ENCODE results near the gene MB21D2. TPM values are rescaled to one million over a fixed set of nuclear protein-coding genes. Genes with fewer than 3 reads are reported as not detected.

MB21D2 gene
- total RNA-seq, 1 experiment from 2014 or later: 22.5 TPM

DNA sequence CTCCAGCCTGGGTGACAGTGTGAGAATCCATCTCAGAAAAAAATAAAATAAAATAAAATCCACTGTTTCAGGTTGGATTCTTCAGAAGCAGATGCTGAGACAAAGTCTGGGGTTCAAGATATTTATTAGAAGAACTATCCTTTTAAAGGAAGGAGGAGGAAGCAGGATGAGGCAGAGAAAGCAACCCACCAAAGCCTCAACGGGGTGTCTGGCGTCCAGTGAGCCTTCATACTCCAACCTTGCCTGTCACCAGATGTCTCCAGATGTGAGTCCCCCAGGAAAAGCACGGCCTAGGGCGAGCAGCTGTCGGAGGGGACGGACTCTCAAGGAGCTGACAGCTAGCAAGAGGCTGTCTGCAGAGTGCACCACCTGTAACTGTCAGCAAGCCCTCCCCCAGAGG lies 37.3 kb downstream of the MB21D2 start:
- Histone ChIP-seq H3K9me3 (replicated peaks) (no peaks in the 10 kb centered on the region; the same call in 1 of the 2 replicates), H3K27me3 (replicated peaks) (no peaks in the 10 kb centered on the region), H3K4me1 (replicated peaks) (peaks cover 52% of the 10 kb centered on the region), H3K27ac (no peak overlapping the region), H3K4me3 (no peak overlapping the region), H3K36me3 (no peaks in the 10 kb centered on the region)
- DNase-seq (ENCODE audit: low read depth in 1 of 2, low spot score in 2 of 2): no peak

DNA sequence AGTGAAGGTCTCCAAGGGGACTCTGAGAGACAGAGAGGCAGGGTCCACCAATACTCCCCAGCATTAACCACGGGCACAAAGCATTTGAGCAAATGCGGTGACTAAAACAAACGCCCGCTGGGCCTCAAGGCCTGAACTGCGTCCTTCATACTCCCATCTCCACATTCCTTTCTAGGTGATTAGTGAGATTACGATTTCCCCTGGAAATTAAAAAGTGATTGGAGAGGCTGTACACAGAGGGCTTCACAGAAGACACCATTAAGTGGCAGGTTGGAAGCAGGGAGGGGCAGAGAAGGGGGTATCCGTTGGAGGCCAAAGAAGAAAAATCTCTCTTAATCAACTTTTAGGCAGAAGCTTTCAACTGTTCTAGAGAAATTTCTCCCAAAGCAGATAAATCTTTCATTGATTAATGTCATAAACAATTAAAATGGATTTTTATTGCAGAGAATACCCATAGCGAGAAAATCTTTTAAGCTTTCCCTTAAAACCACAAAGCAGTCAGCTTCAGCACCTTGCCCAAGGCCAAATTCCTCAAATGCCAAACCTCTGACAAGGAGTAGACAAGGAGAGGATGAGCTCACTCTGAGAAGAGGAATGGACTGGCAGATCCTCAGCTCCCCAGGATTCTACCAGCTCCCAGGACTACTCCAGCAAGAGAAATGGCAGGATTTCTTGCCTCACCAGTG lies 38.2 kb downstream of the MB21D2 start:
- Histone ChIP-seq H3K27ac (no peak overlapping the region), H3K9me3 (replicated peaks) (no peaks in the 10 kb centered on the region; the same call in 1 of the 2 replicates), H3K36me3 (no peaks in the 10 kb centered on the region), H3K4me3 (no peak overlapping the region), H3K4me1 (replicated peaks) (peaks cover 45% of the 10 kb centered on the region), H3K27me3 (replicated peaks) (no peaks in the 10 kb centered on the region)
- peak; percentile 94 to 96 for DNase-seq (ENCODE audit: low read depth in 1 of 2, low spot score in 2 of 2)

DNA sequence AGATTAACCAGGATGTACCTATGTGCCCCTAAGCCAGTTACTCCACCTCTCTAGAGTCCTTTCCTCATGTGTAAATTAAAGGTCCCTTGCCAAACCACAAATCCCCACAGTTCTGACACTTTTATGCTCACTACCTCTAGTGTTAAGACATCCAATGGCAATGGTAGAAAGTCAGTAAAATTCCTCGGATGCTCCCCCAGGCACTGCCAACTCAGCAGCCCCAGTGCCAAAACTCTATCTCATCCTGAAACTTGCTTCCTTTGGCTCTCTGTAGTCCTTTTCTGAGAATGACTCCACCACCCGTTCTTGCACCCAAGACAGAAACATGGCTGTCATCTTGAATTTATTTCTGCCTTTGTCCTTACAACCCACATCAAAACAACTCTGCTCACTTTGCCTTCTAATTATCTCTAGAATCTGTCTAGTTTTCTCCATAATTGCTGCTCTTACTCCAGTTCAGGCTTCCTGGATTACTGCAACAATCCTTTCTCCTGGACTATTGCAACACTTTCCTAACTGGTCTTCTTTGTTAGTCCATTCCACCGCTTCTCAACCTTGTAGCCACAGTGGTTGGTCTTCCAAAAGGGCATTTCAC lies 41.6 kb downstream of the MB21D2 start:
- Histone ChIP-seq H3K36me3 (no peaks in the 10 kb centered on the region), H3K27me3 (replicated peaks) (no peaks in the 10 kb centered on the region), H3K4me3 (no peak overlapping the region), H3K27ac (no peak overlapping the region), H3K9me3 (replicated peaks) (no peaks in the 10 kb centered on the region; the same call in 1 of the 2 replicates), H3K4me1 (replicated peaks) (peaks cover 27% of the 10 kb centered on the region)
- DNase-seq (ENCODE audit: low read depth in 1 of 2, low spot score in 2 of 2): no peak

DNA sequence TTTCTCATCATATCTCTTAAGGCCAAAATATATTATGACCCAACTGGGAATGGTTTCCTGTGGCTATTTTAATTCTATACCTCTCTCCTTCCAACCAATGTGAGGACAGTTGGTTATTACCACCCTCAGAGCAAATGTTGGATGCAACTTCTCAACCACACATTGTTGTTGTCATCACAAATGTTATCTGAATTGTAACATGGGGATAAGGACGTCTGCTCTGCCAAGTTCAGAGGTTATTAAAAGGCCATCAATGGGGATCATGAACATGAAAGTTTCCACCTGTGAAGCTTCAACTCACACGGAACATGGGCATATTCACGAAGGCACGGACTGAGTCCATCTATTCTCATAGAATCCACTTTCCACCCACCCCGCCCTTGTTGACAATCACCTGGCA lies 46.8 kb downstream of the MB21D2 start:
- H3K27ac ChIP-seq: no peak overlapping the region
- H3K9me3 ChIP-seq (replicated peaks): no peaks in the 10 kb centered on the region
- no peak for DNase-seq (ENCODE audit: low read depth in 1 of 2, low spot score in 2 of 2)
- H3K36me3 ChIP-seq: peaks cover 2% of the 10 kb centered on the region; the same call in 1 of the 2 replicates
- no peaks in the 10 kb centered on the region for H3K27me3 ChIP-seq (replicated peaks)
- no peak overlapping the region for H3K4me3 ChIP-seq
- H3K4me1 ChIP-seq (replicated peaks): peaks cover 14% of the 10 kb centered on the region

DNA sequence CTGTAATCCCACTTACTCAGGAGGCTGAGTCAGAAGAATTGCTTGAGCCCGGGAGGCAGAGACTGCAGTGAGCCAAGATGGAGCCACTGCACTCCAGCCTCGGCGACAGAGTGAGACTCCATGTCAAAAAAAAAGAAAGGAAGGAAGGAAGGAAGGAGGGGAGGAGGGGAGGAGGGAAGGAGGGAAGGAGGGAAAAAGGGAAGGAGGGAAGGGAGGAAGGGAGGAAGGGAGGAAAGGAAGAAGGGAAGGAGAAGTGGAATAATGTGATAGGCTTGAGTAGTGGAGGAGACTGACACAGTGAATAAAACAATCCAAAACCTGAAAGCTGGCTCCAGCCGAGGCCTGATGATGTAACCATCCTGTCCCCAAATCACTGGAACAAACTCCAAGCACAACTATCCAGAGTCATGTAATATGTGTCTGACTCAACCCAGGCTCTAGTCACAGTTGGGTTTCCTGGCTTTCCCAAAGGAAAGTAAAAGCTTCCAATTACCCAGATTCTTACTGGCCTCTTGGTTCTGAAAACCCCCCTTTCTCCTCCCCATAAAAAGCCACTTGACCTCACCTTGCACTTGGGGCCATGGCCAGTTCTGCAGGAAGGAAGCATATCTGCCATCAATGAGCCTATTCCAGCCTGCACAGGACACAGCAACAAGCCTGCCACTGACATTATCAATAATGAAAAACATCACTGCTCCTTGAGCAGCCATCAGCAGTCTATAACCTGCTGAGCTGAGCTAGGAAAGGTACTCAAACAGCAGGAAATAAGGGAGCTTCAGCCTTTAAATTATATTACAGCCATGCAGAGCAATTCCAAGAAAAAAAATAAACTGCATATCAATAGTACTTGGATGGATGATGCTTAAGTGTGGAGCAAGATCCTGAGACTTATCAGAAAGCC lies 48.3 kb downstream of the MB21D2 start:
- Histone ChIP-seq H3K27ac (peak overlapping the region; percentile 55), H3K36me3 (peaks cover 2% of the 10 kb centered on the region; the same call in 1 of the 2 replicates), H3K4me1 (replicated peaks) (peaks cover 14% of the 10 kb centered on the region), H3K27me3 (replicated peaks) (no peaks in the 10 kb centered on the region), H3K9me3 (replicated peaks) (no peaks in the 10 kb centered on the region), H3K4me3 (no peak overlapping the region)
- DNase-seq (ENCODE audit: low read depth in 1 of 2, low spot score in 2 of 2): no peak

DNA sequence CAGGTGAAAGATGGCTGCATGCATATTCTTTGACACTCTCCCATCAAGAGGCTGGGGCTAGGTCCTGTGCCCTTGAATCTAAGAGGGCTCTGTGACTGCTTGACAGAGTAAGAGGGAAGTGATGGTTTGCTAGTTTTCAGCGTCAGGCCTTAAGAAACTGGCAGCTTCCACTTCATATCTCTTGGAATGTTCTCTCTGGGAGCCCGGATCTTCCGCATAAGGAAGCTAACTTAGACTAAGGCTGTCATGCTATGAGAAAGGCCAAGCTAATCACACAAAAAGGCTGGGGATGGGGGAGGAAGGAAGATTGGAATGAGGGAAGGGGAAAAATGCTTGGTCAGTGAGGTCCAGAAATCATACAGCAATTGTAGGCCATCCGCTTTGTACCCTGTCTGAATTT lies 50.0 kb downstream of the MB21D2 start:
- no peak for DNase-seq (ENCODE audit: low read depth in 1 of 2, low spot score in 2 of 2)
- peaks cover 2% of the 10 kb centered on the region; the same call in 1 of the 2 replicates for H3K36me3 ChIP-seq
- no peaks in the 10 kb centered on the region for H3K27me3 ChIP-seq (replicated peaks)
- peaks cover 20% of the 10 kb centered on the region for H3K4me1 ChIP-seq (replicated peaks)
- H3K9me3 ChIP-seq (replicated peaks): no peaks in the 10 kb centered on the region
- no peak overlapping the region for H3K4me3 ChIP-seq
- no peak overlapping the region for H3K27ac ChIP-seq

DNA sequence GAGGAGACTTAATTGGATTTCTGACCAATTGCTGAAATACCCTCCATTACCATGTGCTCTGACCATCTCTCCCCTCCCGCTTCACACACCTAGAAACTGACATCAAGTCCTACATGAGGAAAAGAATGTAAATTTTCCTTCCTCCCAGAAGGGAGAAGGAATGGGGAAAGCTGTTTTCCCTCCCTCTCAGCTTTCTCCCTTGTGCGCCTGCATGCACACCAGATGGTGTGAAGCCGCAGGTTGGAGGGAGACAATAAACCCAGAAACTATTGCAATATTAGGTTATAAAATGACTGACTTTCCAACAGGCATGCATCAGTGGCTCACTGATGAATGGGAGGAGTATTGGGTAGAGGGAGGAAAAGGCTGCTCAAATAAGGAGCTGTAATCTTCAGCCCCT lies 50.9 kb downstream of the MB21D2 start:
- H3K27ac ChIP-seq: no peak overlapping the region
- peaks cover 20% of the 10 kb centered on the region for H3K4me1 ChIP-seq (replicated peaks)
- H3K4me3 ChIP-seq: no peak overlapping the region
- H3K27me3 ChIP-seq (replicated peaks): no peaks in the 10 kb centered on the region
- DNase-seq (ENCODE audit: low read depth in 1 of 2, low spot score in 2 of 2): no peak
- H3K9me3 ChIP-seq (replicated peaks): no peaks in the 10 kb centered on the region
- peaks cover 2% of the 10 kb centered on the region; the same call in 1 of the 2 replicates for H3K36me3 ChIP-seq

DNA sequence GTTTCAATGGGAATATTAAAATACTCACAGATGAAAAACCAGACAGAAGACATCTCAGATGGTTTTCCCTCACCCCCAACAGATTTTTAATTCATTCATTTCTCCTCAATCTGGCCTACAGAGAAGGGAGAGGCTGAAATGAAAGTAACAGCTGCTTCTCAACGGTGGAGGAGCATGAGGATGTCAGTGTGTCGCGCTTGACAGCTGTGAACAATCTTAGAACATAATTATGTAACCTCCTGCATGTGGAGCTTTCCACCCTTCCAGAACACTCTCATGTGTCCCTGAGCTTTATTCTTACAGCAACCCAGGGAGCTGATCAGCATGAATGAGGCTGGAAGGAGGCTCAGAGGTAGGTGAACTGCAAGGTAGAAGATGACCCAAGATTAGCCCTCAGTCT lies 52.7 kb downstream of the MB21D2 start:
- Histone ChIP-seq H3K9me3 (replicated peaks) (no peaks in the 10 kb centered on the region), H3K27me3 (replicated peaks) (no peaks in the 10 kb centered on the region), H3K36me3 (peaks cover 2% of the 10 kb centered on the region; the same call in 1 of the 2 replicates), H3K4me3 (no peak overlapping the region), H3K27ac (no peak overlapping the region), H3K4me1 (replicated peaks) (peaks cover 20% of the 10 kb centered on the region)
- DNase-seq (ENCODE audit: low read depth in 1 of 2, low spot score in 2 of 2): no peak

DNA sequence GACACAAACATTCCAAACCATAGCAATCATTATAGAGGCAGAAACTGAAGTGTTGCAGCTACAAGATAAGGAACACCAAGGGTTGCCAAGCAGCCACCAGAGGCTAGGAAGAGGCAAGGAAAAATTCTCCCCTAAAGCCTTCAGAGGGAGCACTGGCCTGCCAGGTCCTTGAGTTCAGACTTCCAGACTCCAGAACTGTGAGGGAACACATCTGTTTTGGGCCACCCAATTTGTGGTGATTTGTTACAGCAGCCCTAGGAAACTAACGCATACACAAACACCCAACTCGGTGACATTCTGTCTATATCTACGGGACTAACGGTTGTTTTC lies 54.6 kb downstream of the MB21D2 start:
- DNase-seq (ENCODE audit: low read depth in 1 of 2, low spot score in 2 of 2): no peak

DNA sequence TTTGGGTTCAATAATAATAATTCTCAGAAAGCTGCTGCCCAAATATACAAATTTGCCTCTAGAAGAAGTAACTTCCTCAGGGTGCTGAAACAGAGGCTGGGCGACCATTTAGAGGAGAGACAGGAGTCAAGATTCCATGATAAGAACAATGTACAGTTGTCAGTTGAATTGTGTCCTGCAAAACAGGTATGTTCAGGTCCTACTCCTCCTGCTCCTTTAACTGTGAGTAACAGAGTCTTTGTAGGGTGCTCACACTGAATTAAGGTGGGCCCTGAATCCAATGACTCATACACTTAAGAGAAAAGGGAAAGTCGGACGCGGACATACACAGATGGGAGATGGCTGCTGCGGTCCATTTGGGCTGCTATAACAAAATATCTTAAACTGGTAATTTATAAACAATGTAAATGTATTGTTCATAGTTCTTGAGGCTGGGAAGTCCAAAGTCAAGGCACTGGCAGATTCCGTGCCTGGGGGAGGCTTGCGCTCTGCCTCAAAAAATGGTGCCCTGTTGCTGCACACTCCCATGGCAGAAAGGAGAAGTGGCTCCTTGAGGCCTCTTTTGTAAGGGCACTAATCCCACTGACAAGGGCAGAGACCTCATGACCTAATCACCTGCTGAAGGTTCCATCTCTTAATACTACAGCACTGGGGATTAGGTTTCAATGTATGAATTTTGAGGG lies 55.1 kb downstream of the MB21D2 start:
- DNase-seq (ENCODE audit: low read depth in 1 of 2, low spot score in 2 of 2): no peak
- no peaks in the 10 kb centered on the region for H3K27me3 ChIP-seq (replicated peaks)
- no peaks in the 10 kb centered on the region for H3K9me3 ChIP-seq (replicated peaks)
- no peak overlapping the region for H3K27ac ChIP-seq
- H3K4me1 ChIP-seq (replicated peaks): peaks cover 11% of the 10 kb centered on the region; the same call in 1 of the 2 replicates
- no peaks in the 10 kb centered on the region for H3K36me3 ChIP-seq
- H3K4me3 ChIP-seq: no peak overlapping the region

More for the DNA sequence above, 54.6 kb downstream of the MB21D2 start:
- Histone ChIP-seq H3K4me3 (no peak overlapping the region), H3K27me3 (replicated peaks) (no peaks in the 10 kb centered on the region), H3K4me1 (replicated peaks) (peaks cover 11% of the 10 kb centered on the region; the same call in 1 of the 2 replicates), H3K36me3 (no peaks in the 10 kb centered on the region), H3K9me3 (replicated peaks) (no peaks in the 10 kb centered on the region), H3K27ac (no peak overlapping the region)

DNA sequence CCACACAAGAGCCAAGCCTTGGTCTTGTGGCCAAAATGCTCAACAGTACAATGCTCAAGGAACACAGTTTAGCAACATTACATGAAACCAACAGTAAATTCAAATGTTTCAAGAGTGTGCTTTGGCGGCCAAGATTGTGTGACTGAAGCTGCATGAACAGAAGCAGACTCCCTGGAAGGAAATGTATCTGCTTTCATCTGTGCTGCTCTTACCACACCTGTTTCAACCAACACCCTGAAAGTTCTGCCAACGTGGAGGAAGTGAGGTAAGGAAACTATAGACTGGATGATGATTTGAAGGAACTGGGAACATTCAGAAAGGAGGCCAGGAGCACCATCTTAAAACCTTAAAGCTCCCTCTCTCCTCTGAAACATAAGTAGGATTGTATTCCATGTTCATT lies 55.7 kb downstream of the MB21D2 start:
- H3K4me1 ChIP-seq (replicated peaks): peaks cover 11% of the 10 kb centered on the region; the same call in 1 of the 2 replicates
- H3K36me3 ChIP-seq: no peaks in the 10 kb centered on the region
- no peak overlapping the region for H3K4me3 ChIP-seq
- no peak for DNase-seq (ENCODE audit: low read depth in 1 of 2, low spot score in 2 of 2)
- H3K9me3 ChIP-seq (replicated peaks): no peaks in the 10 kb centered on the region
- no peak overlapping the region for H3K27ac ChIP-seq
- no peaks in the 10 kb centered on the region for H3K27me3 ChIP-seq (replicated peaks)

DNA sequence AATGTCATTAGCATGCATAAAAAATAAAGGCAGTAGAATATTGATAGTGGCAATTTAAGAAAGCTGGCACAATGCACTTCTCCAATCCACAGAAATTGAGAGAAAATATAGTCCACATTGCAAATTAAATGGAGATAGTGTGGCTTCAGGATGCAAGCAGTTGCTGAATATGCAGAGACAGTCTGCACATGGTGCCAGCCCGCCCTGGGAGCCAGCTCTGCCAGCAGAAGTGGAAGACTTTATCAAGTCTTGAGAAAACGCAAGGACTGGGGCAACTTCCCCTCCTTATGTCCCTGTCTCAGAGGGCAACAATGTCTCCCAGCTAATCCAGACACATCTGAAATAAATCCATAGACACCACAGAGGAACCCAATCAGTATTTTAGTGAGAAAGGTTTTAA lies 57.2 kb downstream of the MB21D2 start:
- DNase-seq (ENCODE audit: low read depth in 1 of 2, low spot score in 2 of 2): no peak
- Histone ChIP-seq H3K4me1 (replicated peaks) (peaks cover 11% of the 10 kb centered on the region; the same call in 1 of the 2 replicates), H3K9me3 (replicated peaks) (no peaks in the 10 kb centered on the region), H3K27me3 (replicated peaks) (no peaks in the 10 kb centered on the region), H3K36me3 (no peaks in the 10 kb centered on the region), H3K4me3 (no peak overlapping the region), H3K27ac (no peak overlapping the region)

DNA sequence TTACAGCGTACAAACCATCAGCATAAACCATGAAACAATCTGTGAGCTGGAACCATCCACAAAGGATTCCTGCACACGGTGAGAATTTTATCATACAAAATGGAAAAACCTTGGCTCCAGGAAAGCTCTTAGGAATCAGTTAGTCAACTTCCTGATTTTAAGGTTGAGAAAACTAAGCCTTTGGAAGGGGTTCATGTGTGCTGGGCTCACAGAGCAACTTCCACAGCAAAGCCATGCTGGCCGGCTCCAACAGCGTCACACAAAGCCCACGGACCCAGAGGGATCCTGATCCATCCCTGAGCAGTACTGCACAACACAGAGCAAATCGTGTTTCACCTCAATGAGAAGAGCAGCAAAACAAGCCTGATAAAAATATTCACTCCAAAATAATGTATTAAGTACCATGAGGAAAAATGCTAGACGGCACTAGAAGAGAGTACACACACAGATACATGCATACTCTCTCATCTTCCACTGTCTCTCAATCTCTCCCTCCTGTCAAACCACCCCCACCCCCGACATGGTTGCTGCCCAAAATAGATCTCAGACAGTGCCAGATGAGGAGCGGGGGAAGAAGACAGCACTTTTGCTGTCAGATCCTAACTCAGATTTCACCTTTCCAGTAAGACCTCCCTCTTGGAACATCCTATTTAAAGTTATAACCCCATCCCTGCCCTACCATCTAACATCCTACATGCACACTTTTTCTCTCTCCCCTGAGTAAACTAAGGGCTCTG lies 58.6 kb downstream of the MB21D2 start:
- DNase-seq (ENCODE audit: low read depth in 1 of 2, low spot score in 2 of 2): no peak

More for the DNA sequence above, 58.6 kb downstream of the MB21D2 start:
- H3K27me3 ChIP-seq (replicated peaks): no peaks in the 10 kb centered on the region
- H3K4me1 ChIP-seq (replicated peaks): peaks cover 11% of the 10 kb centered on the region; the same call in 1 of the 2 replicates
- no peak overlapping the region for H3K27ac ChIP-seq
- H3K4me3 ChIP-seq: no peak overlapping the region
- no peaks in the 10 kb centered on the region for H3K36me3 ChIP-seq
- no peaks in the 10 kb centered on the region for H3K9me3 ChIP-seq (replicated peaks)
